Lower lobe of right lung (tissue), 2 donors: ENCODE results near the gene PI16. TPM values are rescaled to one million over a fixed set of nuclear protein-coding genes. Genes with fewer than 3 reads are reported as not detected.

Experiments
- ATAC-seq, 2 donors: fragments of 200-7000 bp; cut with Tn5 transposase; one replicate each; pipeline ENCODE4 v1.9.1; 2020 to 2022; ENCODE audit warnings: mild to moderate bottlenecking in 2 of 2, moderate library complexity in 2 of 2
- DNase-seq: peaks from one replicate; pipeline ENCODE4 v3.0.0-alpha.2; 2020
- H3K27ac ChIP-seq: fragments of 200-600 bp; one replicate; pipeline ENCODE4 v1.8.0; 2022
- H3K27me3 ChIP-seq: fragments of 200-600 bp; one replicate; pipeline ENCODE4 v1.8.0; 2022; ENCODE audit warnings: low read depth
- H3K36me3 ChIP-seq: fragments of 200-600 bp; one replicate; pipeline ENCODE4 v1.8.0; 2022; ENCODE audit warnings: mild to moderate bottlenecking
- H3K4me1 ChIP-seq: fragments of 200-600 bp; one replicate; pipeline ENCODE4 v1.8.0; 2022
- H3K4me3 ChIP-seq: fragments of 200-600 bp; one replicate; pipeline ENCODE4 v1.8.0; 2022; ENCODE audit warnings: mild to moderate bottlenecking
- H3K9me3 ChIP-seq: fragments of 200-600 bp; one replicate; pipeline ENCODE4 v1.8.0; 2022
- CTCF ChIP-seq: fragments of 200-600 bp; IDR thresholded peaks from one replicate; pipeline ENCODE4 v1.8.0; 2022; ENCODE audit warnings: antibody characterized with exemption, mild to moderate bottlenecking
- intact Hi-C: fragments of 100-400 bp; cut with DNase I; formaldehyde crosslinking; loops from one replicate; pipeline ENCODE4 v1.11.0; 2022
- total RNA-seq: library from RNA; stranded (reverse); fragmentation: NEBNext Ultra II Directional; extraction: Animal tissue kit (Norgen Biotek cat#: 25700); gene quantifications from one replicate; pipeline ENCODE4 v1.2.1, GENCODE V29; 2021
- donor health status: DM: no; HTN: yes; CAD: no; lungs with severe emphysema.

The PI16 gene
- total RNA-seq, 1 donor from 2014 or later = 11.9 TPM

DNA sequence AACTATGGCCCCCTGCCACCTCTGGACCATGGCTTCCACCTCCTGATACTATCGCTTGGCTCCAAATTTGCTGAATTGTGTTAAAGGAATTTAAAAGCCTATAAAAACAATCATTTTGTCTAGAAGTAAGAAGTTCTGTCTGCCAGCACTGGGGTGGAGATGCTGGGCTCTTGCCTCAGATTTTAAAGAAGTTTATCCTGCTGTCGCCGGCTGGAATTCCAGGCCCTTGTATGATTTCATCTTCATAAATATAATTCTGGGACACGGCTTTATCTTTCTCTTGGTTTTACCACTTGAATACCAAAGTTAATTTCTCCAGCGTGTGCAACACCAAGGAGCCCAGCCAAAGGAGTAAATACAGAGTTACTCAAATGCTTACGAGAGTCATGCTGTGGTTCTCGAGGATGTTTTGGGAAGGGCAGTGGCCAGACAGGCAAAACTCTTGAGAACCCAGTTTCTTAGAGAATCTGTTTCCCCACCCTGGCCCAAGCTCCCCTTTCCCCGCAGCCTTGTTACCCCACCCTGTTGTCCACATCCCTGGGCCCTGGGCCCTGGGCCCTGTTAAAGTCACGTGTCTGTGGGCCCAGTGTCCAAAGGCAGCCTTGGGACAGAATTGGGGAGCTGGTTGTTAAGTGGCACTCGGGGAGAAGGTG, 36.9 kb upstream of the PI16 start:
- no peak for TF ChIP-seq CTCF
- Histone ChIP-seq H3K27ac (peak overlapping the region; percentile 80), H3K27me3 (no peaks in the 10 kb centered on the region), H3K4me3 (no peak overlapping the region), H3K36me3 (peaks cover 94% of the 10 kb centered on the region), H3K4me1 (peaks cover 82% of the 10 kb centered on the region), H3K9me3 (no peaks in the 10 kb centered on the region)
- intact Hi-C loops = no loop called here
- ATAC-seq = peak; percentile 62 to 77
- peak; percentile 59 for DNase-seq

DNA sequence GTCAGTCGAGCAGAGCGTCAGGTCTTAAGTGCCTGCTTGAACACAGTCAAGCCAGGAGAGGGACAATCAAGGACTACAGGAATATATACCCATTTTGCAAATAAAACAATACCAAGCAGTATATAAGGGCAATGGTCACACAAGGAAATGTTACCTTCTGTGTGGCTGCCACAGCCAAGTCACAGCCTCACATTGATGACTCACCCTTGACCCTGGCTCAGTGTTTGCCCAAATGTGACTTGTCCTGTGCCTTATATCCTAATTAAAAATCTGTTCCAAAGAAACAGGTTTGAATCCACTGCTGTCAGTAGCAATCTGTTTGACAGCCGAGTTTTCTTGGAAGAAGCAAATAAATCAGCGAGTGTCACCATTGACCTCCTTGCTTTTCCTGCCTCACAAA, 34.5 kb upstream of the PI16 start:
- DNase-seq (no peak), ATAC-seq (peak in 1 of 2 donors; percentile 49)
- Histone ChIP-seq H3K27ac (peak overlapping the region; percentile 8), H3K4me3 (no peak overlapping the region), H3K4me1 (peaks cover 66% of the 10 kb centered on the region), H3K27me3 (no peaks in the 10 kb centered on the region), H3K9me3 (no peaks in the 10 kb centered on the region), H3K36me3 (peaks cover 91% of the 10 kb centered on the region)
- TF ChIP-seq CTCF = no peak
- intact Hi-C loops = no loop called here

DNA sequence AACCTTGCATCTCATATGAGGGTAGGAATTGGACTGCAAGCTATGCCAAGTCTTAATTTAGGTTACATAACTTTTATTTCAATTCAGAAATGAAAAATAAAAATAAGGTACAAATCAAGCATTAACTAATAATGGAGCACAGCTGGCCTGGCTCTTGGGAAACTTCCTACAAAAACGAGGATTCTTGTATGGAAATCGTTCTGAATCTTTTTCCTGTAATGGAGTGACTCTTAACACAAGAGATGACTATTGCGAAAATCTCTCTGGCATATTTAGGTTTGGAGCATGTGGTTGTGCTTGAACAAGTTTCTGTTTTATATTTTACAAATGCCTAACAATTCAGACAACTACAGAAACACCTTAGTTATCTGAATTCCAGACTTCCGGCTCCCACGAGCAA, 34.0 kb upstream of the PI16 start:
- Histone ChIP-seq H3K4me3 (no peak overlapping the region), H3K4me1 (peaks cover 62% of the 10 kb centered on the region), H3K27me3 (no peaks in the 10 kb centered on the region), H3K36me3 (peaks cover 91% of the 10 kb centered on the region), H3K9me3 (no peaks in the 10 kb centered on the region), H3K27ac (peak overlapping the region; percentile 8)
- intact Hi-C loops = no loop called here
- TF ChIP-seq CTCF = no peak
- DNase-seq (no peak), ATAC-seq (peak in 1 of 2 donors; percentile 40)

DNA sequence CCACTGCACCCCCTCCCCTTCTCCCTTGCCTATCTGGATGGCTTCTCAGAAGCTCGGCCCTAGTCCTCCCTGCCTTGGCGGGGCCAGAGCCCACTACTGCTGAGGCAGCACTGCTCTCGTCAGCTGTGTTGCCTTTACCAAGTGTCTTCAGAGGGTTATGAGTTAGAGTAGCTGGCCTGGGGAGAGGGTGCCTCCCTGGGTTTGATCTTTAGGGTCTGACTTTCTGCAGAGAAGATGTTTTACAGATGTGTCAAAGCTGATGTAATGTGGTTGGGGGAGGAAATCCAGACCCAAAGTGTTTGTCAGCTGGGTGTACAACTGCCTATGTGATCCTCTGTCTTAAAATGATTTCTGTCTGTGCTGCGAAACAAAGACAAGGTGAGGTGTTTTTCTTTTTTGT, 30.4 kb upstream of the PI16 start:
- no peaks in the 10 kb centered on the region for H3K27me3 ChIP-seq
- TF ChIP-seq CTCF = no peak
- H3K9me3 ChIP-seq = no peaks in the 10 kb centered on the region
- H3K4me3 ChIP-seq = no peak overlapping the region
- peaks cover 39% of the 10 kb centered on the region for H3K4me1 ChIP-seq
- DNase-seq (no peak), ATAC-seq (no peak)
- H3K36me3 ChIP-seq = peaks cover 63% of the 10 kb centered on the region
- no peak overlapping the region for H3K27ac ChIP-seq
- intact Hi-C loops = no loop called here

DNA sequence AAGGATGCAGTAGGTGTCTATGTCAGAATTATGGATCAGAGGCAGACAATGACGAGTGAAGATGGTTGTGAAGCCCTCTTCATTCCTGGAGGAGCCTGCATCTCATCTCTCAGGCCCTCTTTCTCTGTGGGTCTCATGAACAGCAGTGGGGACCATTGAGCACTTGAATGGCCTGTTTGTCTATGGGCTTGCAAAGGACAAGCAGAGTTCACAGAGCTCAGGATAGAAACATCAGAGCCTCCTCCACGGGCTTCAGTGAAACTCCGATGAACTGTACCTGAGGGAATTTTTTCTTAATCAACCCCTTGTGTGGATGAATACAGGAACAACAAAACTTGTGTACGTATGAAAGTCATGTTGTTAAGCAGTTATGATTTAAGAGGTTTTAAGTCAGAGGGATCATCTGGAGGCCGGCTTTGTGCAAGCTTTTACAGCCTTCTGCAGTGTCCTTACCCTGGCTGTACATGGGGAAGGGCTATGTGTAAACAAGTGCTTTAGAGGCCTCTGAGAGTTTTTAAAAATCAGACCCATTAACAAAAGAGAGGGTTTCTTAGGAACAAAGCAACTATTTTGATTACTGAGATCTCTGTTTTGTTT, 29.7 kb upstream of the PI16 start:
- peaks cover 56% of the 10 kb centered on the region for H3K36me3 ChIP-seq
- peaks cover 31% of the 10 kb centered on the region for H3K4me1 ChIP-seq

More for the DNA sequence above, 29.7 kb upstream of the PI16 start:
- no peaks in the 10 kb centered on the region for H3K27me3 ChIP-seq
- H3K27ac ChIP-seq = no peak overlapping the region
- no peak for ATAC-seq
- intact Hi-C loops = no loop called here
- no peak for TF ChIP-seq CTCF
- H3K4me3 ChIP-seq = no peak overlapping the region
- H3K9me3 ChIP-seq = no peaks in the 10 kb centered on the region
- DNase-seq = no peak
